Ishikawa (cell line): Measurements from ENCODE around the gene ST7.

ENCODE experiments used
- CEBPB ChIP-seq: IDR thresholded peaks from 2 replicates; pipeline ENCODE4 v1.6.1; 2012
- EP300 ChIP-seq: IDR thresholded peaks from 2 replicates; pipeline ENCODE4 v1.6.1; 2012; ENCODE audit warnings: borderline replicate concordance
- FOXM1 ChIP-seq: IDR thresholded peaks from 2 replicates; pipeline ENCODE4 v1.6.1; 2012; ENCODE audit warnings: low read depth, borderline replicate concordance
- TAF1 ChIP-seq: IDR thresholded peaks from 2 replicates; pipeline ENCODE4 v1.6.1; 2012; ENCODE audit warnings: low read depth, mild to moderate bottlenecking
- TEAD4 ChIP-seq: IDR thresholded peaks from 2 replicates; pipeline ENCODE4 v1.6.1; 2012
- ZBTB7A ChIP-seq: IDR thresholded peaks from 2 replicates; pipeline ENCODE4 v1.6.1; 2012; ENCODE audit warnings: low read depth
- TF ChIP-seq, protein P1 (sequence below): IDR thresholded peaks from 2 replicates; pipeline ENCODE4 v1.6.1; 2012

DNA sequence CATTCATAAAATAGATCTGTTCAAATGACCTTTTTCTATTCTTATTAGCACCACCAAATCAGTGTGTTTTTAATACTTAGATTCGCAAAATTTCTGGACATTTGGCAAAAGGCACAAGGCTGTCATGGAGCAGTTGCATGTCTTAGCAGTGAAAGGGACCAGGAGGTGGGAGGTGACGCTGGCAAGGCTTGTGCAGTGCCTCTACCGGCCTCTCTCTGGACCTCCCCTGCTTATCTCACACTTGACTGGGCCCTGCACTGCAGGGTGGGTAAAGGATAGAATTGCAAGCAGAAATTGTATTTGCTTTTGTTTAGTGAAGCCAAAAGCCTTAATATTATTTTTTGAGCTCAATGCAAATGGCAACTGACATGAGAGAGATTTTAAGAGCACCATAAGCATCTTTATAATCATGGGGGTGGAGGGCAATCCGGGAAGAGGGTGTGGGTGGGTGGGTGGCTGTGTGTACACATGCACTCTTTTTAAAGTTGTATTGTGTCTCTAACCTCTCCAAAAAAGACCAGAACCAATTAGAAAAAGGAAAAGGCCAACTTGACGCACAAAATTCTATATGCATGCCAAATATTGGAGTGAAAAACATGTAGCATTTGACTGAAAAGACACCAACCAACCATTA is 263.3 kb downstream of the ST7 start:
- TF ChIP-seq EP300: no peak
- TF ChIP-seq, protein P1, sequence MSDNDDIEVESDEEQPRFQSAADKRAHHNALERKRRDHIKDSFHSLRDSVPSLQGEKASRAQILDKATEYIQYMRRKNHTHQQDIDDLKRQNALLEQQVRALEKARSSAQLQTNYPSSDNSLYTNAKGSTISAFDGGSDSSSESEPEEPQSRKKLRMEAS: no peak
- no peak for TF ChIP-seq TEAD4
- TF ChIP-seq TAF1: no peak
- no peak for TF ChIP-seq CEBPB
- no peak for TF ChIP-seq ZBTB7A
- TF ChIP-seq FOXM1: no peak
